ENCODE measurements around the gene DNLZ. TPM values are rescaled to one million over a fixed set of nuclear protein-coding genes. Genes with fewer than 3 reads are reported as not detected.

Gene DNLZ
- total RNA-seq, 3 donors from 2014 or later = 35.4 to 57.4 (median 40.0) TPM

DNA sequence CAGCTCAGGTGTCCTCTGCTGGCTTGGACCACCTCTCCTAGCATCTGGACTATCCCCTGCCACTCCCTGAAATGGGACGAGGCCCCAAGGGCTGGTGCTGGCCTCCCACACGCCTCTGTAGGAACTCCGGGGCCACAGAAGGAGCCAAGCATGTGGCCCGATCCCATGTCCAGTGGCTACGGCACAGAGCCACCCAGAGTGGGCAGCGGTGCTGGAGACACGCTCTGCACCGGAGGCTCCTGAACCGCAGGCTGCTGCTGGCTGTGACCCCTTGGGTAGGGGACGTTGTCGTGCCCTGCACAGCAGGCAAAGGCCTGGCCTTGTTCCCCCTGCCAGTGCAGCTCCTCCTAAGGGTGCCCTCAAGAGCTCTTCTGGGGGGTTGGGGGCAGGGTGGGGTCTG, 16.3 kb upstream of the DNLZ start:
- H3K9me3 ChIP-seq = no peaks in the 10 kb centered on the region
- no peak for TF ChIP-seq POLR2A (IDR thresholded peaks at IDR 0.05)
- no peaks in the 10 kb centered on the region for H3K27me3 ChIP-seq
- intact Hi-C loops (cut with DNase I; ENCODE audit: low total_unique reads) = loop anchor here (2.0 kb wide), 1 partner anchor 141 kb away; no protein-coding TSS in a partner anchor
- H3K36me3 ChIP-seq = no peaks in the 10 kb centered on the region
- no peak overlapping the region for H3K27ac ChIP-seq
- no peaks in the 10 kb centered on the region for H3K4me1 ChIP-seq
- DNase-seq (ENCODE audit: low spot score in 2 of 2) = no peak
- H3K4me3 ChIP-seq = no peak overlapping the region

DNA sequence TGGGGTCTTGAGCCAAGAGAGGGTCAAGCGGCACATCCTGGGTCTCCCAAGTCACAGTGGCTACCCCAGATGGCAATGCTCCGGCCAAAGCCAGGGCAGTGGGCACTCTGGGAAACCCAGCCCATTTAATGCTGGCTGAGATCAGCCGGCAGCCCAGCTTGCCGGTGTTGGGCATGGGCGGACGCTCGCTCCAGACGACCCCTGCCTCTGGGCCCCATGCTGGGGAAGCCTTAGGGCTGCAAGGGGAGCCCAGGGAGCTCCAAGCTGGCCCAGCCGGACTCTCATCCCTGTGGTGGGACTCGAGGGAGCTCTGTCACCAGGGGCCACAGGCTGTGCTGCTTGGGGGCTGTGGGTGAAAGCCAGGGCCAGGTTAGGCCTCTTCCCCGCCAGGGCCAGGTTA, 15.9 kb upstream of the DNLZ start:
- Histone ChIP-seq H3K9me3 (no peaks in the 10 kb centered on the region), H3K36me3 (no peaks in the 10 kb centered on the region), H3K4me1 (no peaks in the 10 kb centered on the region), H3K27ac (no peak overlapping the region), H3K27me3 (no peaks in the 10 kb centered on the region), H3K4me3 (no peak overlapping the region)
- no peak for DNase-seq (ENCODE audit: low spot score in 2 of 2)
- intact Hi-C loops (cut with DNase I; ENCODE audit: low total_unique reads) = no loop called here
- no peak for TF ChIP-seq POLR2A (IDR thresholded peaks at IDR 0.05)
- TF ChIP-seq, protein P1, sequence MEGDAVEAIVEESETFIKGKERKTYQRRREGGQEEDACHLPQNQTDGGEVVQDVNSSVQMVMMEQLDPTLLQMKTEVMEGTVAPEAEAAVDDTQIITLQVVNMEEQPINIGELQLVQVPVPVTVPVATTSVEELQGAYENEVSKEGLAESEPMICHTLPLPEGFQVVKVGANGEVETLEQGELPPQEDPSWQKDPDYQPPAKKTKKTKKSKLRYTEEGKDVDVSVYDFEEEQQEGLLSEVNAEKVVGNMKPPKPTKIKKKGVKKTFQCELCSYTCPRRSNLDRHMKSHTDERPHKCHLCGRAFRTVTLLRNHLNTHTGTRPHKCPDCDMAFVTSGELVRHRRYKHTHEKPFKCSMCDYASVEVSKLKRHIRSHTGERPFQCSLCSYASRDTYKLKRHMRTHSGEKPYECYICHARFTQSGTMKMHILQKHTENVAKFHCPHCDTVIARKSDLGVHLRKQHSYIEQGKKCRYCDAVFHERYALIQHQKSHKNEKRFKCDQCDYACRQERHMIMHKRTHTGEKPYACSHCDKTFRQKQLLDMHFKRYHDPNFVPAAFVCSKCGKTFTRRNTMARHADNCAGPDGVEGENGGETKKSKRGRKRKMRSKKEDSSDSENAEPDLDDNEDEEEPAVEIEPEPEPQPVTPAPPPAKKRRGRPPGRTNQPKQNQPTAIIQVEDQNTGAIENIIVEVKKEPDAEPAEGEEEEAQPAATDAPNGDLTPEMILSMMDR (IDR thresholded peaks at IDR 0.05) = no peak
- TF ChIP-seq POLR2AphosphoS5 (IDR thresholded peaks at IDR 0.05) = no peak

DNA sequence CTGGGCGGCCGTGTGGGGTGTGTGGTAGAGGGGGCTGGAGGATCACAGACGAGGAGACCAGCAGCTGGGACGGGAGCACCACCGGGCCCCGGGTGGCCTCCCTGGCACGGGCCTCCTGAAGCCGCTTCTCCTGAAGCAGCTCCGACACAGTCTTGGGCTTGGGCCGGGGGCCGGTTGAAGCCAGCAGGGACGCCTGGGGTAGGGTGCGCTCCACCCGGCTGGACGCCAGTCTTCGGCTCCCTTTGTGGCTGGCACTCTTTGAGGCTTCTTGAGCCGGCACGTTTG, 15.4 kb upstream of the DNLZ start:
- DNase-seq (ENCODE audit: low spot score in 2 of 2) = no peak
- intact Hi-C loops (cut with DNase I; ENCODE audit: low total_unique reads) = no loop called here
- no peak for TF ChIP-seq POLR2A (IDR thresholded peaks at IDR 0.05)
- no peak for TF ChIP-seq POLR2AphosphoS5 (IDR thresholded peaks at IDR 0.05)
- TF ChIP-seq, protein P1 (IDR thresholded peaks at IDR 0.05) = no peak
- H3K4me1 ChIP-seq = no peaks in the 10 kb centered on the region
- H3K4me3 ChIP-seq = no peak overlapping the region
- no peaks in the 10 kb centered on the region for H3K36me3 ChIP-seq
- H3K27me3 ChIP-seq = no peaks in the 10 kb centered on the region
- no peak overlapping the region for H3K27ac ChIP-seq
- H3K9me3 ChIP-seq = no peaks in the 10 kb centered on the region

DNA sequence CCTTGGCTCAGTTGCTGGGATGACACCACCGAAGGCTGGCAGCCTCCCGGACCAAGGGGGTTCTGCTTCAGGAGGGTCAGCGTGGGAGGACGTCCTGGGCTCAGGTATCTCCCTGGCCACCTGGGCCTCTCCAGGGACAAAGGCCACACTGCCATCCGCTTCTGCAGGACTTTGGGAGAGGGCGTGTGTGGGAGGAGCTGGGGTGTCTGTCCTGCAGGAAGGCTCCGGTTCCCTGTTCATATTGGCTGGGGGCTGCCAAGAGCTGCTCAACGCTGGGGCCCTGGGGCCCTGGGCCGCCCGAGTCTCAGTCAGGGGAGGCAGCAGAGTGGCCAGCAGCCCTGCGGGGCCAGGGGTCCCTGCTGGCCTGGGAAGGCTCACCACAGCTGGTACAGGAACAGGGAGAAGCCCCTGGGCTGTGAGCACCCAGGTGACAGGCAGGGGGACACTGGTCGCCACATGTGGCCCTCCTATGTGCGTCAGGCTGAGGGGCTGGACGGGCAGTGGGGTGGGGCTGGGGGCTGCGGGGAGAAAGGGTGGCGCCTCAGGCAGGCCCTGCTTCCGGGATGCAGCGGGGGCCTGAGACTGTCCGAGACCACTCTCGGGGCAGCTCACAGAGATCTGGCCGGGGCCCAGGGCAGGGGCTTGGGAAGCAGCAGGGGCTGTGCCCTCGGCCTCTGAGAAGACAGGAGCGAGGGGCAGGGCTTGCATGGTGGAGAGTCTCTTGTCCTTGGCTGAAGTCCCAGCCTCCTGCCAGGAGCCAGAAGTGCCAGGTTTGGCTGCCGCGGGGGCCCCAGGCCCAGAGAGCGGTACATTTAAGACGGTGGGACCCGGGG, 14.8 kb upstream of the DNLZ start:
- TF ChIP-seq POLR2A (IDR thresholded peaks at IDR 0.05) (no peak), POLR2AphosphoS5 (IDR thresholded peaks at IDR 0.05) (no peak)
- TF ChIP-seq, protein P1 (IDR thresholded peaks at IDR 0.05) = no peak
- no peaks in the 10 kb centered on the region for H3K36me3 ChIP-seq
- no peak for DNase-seq (ENCODE audit: low spot score in 2 of 2)

DNA sequence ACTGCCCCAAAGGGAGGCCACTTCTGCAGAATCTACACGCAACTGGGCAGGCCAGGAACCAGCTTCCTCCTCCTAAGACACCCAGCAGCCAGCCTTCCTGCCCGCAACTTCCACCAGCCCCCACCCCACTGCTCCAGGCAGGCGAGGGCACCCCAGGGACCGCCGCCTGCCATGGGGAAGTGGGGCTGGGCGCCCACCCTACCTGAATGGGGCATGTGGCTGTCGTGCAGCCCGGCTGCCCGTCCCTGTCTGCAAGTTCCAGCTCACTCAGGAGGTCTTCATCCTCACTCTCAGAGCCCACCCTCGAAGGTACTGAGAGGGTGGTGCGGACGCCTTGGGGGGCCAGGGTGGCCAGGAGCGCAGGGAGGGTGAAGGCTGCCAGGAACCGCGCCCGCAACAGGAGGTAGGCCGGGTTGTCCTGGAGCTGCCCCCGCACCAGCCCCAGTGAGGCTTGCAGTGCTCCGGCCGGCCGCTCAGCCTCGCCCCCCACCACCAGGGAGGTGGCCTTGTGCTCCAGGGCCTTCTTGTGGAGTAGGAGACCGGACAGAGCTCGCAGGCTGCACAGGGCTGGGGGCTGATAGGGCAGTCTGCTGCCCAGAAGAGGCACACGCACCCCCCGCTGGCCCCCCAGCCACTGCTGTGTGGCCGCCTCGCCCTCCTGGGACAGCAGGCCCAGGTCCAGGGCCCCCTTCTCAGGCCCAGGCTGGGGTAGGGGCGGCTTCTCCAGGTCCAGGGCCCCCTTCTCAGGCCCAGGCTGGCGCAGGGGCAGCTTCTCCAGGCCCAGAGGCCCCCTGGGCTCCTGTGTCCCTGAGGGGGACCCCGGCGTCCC, 14.0 kb upstream of the DNLZ start:
- H3K36me3 ChIP-seq = no peaks in the 10 kb centered on the region
- no peak for DNase-seq (ENCODE audit: low spot score in 2 of 2)
- H3K4me3 ChIP-seq = no peak overlapping the region
- no peaks in the 10 kb centered on the region for H3K9me3 ChIP-seq
- no peaks in the 10 kb centered on the region for H3K27me3 ChIP-seq
- intact Hi-C loops (cut with DNase I; ENCODE audit: low total_unique reads) = no loop called here
- TF ChIP-seq POLR2A (IDR thresholded peaks at IDR 0.05) (no peak), POLR2AphosphoS5 (IDR thresholded peaks at IDR 0.05) (no peak)
- TF ChIP-seq, protein P1 (IDR thresholded peaks at IDR 0.05) = no peak
- no peak overlapping the region for H3K27ac ChIP-seq
- peaks cover 0 to 6% of the 10 kb centered on the region in 2 donors for H3K4me1 ChIP-seq

More for the DNA sequence above, 14.8 kb upstream of the DNLZ start:
- Histone ChIP-seq H3K9me3 (no peaks in the 10 kb centered on the region), H3K4me1 (no peaks in the 10 kb centered on the region), H3K27me3 (no peaks in the 10 kb centered on the region), H3K4me3 (no peak overlapping the region), H3K27ac (no peak overlapping the region)
- intact Hi-C loops (cut with DNase I; ENCODE audit: low total_unique reads) = no loop called here
